ENCODE results near the gene KCTD2. TPM values are rescaled to one million over a fixed set of nuclear protein-coding genes. Genes with fewer than 3 reads are reported as not detected.
"Not testable (repeated sequence)": the region's sequence is repeated elsewhere in the genome, so short reads cannot be mapped to it uniquely, and the experiment has no call there.

Gene KCTD2
- total RNA-seq, 2 donors from 2014 or later, result 27.7 to 32.8 TPM

DNA sequence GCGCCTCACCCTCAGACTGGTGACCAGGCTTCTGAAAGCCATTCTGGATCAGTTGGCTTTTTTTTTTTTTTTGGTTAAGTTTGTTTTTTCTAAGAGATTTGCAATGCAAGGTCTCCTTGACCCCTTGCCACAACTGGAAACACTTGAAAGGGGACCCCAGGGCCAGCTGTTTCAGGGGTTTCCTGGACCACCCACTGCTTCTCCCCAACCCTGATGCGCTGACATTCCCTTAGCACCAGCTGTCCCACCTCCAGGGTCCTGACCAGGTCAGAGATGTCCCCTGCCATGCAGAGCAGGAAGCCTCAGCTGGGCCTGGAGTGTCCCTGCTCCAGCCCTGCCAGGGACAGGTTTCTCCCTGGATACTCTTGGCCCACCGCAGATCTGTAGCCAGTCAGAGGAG is 42.7 kb upstream of the KCTD2 start:
- Mint-ChIP-seq H3K4me3 (no peak overlapping the region), H3K27me3 (ENCODE audit: insufficient read depth) (no peaks in the 10 kb centered on the region), H3K9me3 (no peaks in the 10 kb centered on the region), H3K27ac (no peak overlapping the region), H3K4me1 (no peaks in the 10 kb centered on the region), H3K36me3 (ENCODE audit: low read depth) (peaks cover 24% of the 10 kb centered on the region)
- Histone ChIP-seq H3K27me3 (ENCODE audit: control insufficient read depth, insufficient read depth, low read length, poor library complexity, severe bottlenecking) (no peaks in the 10 kb centered on the region), H3K9me3 (ENCODE audit: control insufficient read depth, low read length) (no peaks in the 10 kb centered on the region), H3K4me1 (ENCODE audit: control insufficient read depth, insufficient read depth, low read length) (no peaks in the 10 kb centered on the region), H3K4me3 (ENCODE audit: low read length) (no peak overlapping the region), H3K36me3 (ENCODE audit: control insufficient read depth, insufficient read depth, low read length) (peaks cover 19% of the 10 kb centered on the region), H3K9ac (ENCODE audit: extremely low read depth, low read length, poor library complexity, severe bottlenecking) (no peak overlapping the region), H3K27ac (ENCODE audit: low read depth, low read length) (no peak overlapping the region)
- DNase-seq, result no peak
- no peak for TF ChIP-seq CTCF (conservative IDR thresholded peaks at IDR 0.05)
- 93 to 100% methylated on average over 1 to 3 of the region's 3 CpGs for WGBS, 2 experiments (ENCODE audit: insufficient coverage in 1 of 2, insufficient read length in 1 of 2)

DNA sequence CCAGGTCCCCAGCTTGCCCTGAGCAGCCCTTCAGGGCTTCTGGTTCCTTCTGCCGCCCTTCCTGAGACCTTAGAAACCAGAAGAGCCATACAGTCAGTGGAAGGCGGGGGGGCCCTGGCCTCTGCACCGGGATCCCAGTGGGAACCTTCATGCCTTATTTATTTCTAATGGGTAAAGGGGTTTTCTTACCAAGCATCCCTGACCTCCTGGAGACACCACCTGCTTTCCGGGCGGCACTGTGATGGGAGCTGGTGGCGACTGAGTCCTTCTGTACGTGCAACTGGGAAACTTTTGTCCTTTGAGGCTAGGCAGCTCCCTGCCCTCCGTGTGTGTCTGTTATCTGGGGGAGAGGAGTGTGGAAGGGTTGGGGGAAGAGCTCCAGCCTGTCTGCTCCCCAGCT is 41.7 kb upstream of the KCTD2 start:
- Mint-ChIP-seq H3K9me3 (no peaks in the 10 kb centered on the region), H3K27ac (no peak overlapping the region), H3K36me3 (ENCODE audit: low read depth) (peaks cover 24% of the 10 kb centered on the region), H3K4me1 (no peaks in the 10 kb centered on the region), H3K4me3 (no peak overlapping the region), H3K27me3 (ENCODE audit: insufficient read depth) (no peaks in the 10 kb centered on the region)
- H3K9me3 ChIP-seq (ENCODE audit: control insufficient read depth, low read length), result no peaks in the 10 kb centered on the region
- H3K27me3 ChIP-seq (ENCODE audit: control insufficient read depth, insufficient read depth, low read length, poor library complexity, severe bottlenecking), result no peaks in the 10 kb centered on the region
- DNase-seq, result no peak
- TF ChIP-seq CTCF (conservative IDR thresholded peaks at IDR 0.05), result no peak
- peaks cover 19% of the 10 kb centered on the region for H3K36me3 ChIP-seq (ENCODE audit: control insufficient read depth, insufficient read depth, low read length)
- H3K4me1 ChIP-seq (ENCODE audit: control insufficient read depth, insufficient read depth, low read length), result no peaks in the 10 kb centered on the region
- no peak overlapping the region for H3K4me3 ChIP-seq (ENCODE audit: low read length)
- no peak overlapping the region for H3K9ac ChIP-seq (ENCODE audit: extremely low read depth, low read length, poor library complexity, severe bottlenecking)
- no peak overlapping the region for H3K27ac ChIP-seq (ENCODE audit: low read depth, low read length)
- 88% methylated on average over 8 of the region's 8 CpGs; no CpG with 5 or more reads in 1 of the 2 experiments for WGBS, 2 experiments (ENCODE audit: insufficient coverage in 1 of 2, insufficient read length in 1 of 2)

DNA sequence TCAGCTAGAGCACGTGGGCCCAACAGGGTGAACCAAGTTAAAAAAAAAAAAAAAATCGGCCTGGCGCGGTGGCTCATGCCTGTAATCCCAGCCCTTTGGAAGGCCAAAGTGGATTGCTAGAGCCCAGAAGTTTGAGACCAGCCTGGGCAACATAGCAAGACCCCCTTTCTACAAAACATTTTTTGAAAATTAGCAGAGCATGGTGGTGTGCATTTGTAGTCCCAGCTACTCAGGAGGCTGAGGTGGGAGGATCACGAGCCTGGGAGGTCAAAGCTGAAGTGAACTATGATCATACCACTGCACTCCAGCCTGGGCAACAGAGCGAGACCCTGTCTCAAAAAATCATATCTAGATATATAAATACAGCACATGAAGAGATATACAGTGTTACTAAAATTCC is 40.9 kb upstream of the KCTD2 start:
- H3K27me3 Mint-ChIP-seq (ENCODE audit: insufficient read depth); H3K4me3 ChIP-seq (ENCODE audit: low read length); H3K9me3 ChIP-seq (ENCODE audit: control insufficient read depth, low read length); H3K4me3 Mint-ChIP-seq; H3K4me1 Mint-ChIP-seq; H3K27ac Mint-ChIP-seq; H3K4me1 ChIP-seq (ENCODE audit: control insufficient read depth, insufficient read depth, low read length); H3K27me3 ChIP-seq (ENCODE audit: control insufficient read depth, insufficient read depth, low read length, poor library complexity, severe bottlenecking); H3K9ac ChIP-seq (ENCODE audit: extremely low read depth, low read length, poor library complexity, severe bottlenecking); H3K27ac ChIP-seq (ENCODE audit: low read depth, low read length); H3K9me3 Mint-ChIP-seq; DNase-seq: not testable (repeated sequence)
- peaks cover 18% of the 10 kb centered on the region for H3K36me3 ChIP-seq (ENCODE audit: control insufficient read depth, insufficient read depth, low read length)
- 80 to 96% methylated on average over 1 to 5 of the region's 6 CpGs for WGBS, 2 experiments (ENCODE audit: insufficient coverage in 1 of 2, insufficient read length in 1 of 2)
- peaks cover 22% of the 10 kb centered on the region for H3K36me3 Mint-ChIP-seq (ENCODE audit: low read depth)

- Mint-ChIP-seq H3K27me3 (ENCODE audit: insufficient read depth) (no peaks in the 10 kb centered on the region), H3K4me1 (peaks cover 3% of the 10 kb centered on the region), H3K4me3 (no peak overlapping the region), H3K9me3 (no peaks in the 10 kb centered on the region), H3K27ac (no peak overlapping the region), H3K36me3 (ENCODE audit: low read depth) (peaks cover 19% of the 10 kb centered on the region)
- Histone ChIP-seq H3K36me3 (ENCODE audit: control insufficient read depth, insufficient read depth, low read length) (peaks cover 12% of the 10 kb centered on the region), H3K9me3 (ENCODE audit: control insufficient read depth, low read length) (no peaks in the 10 kb centered on the region), H3K27me3 (ENCODE audit: control insufficient read depth, insufficient read depth, low read length, poor library complexity, severe bottlenecking) (no peaks in the 10 kb centered on the region), H3K4me3 (ENCODE audit: low read length) (no peak overlapping the region), H3K4me1 (ENCODE audit: control insufficient read depth, insufficient read depth, low read length) (no peaks in the 10 kb centered on the region), H3K9ac (ENCODE audit: extremely low read depth, low read length, poor library complexity, severe bottlenecking) (no peak overlapping the region), H3K27ac (ENCODE audit: low read depth, low read length) (no peak overlapping the region)
- DNase-seq, result no peak
- 88 to 96% methylated on average over 5 of the region's 5 CpGs for WGBS, 2 experiments (ENCODE audit: insufficient coverage in 1 of 2, insufficient read length in 1 of 2)
- TF ChIP-seq CTCF (conservative IDR thresholded peaks at IDR 0.05), result no peak
These were observed 40.4 kb upstream of the KCTD2 start for GRCh38 chr17:75006653-75007052.
